SK-N-SH treated with all-trans-retinoic acid at 6 μM for 48 hours (cell line): Measurements from ENCODE around the gene RIMBP2.

ENCODE experiments used
- ATAC-seq: fragments of 200-7000 bp; cut with Tn5 transposase; 3 replicates; pipeline ENCODE4 v1.9.1; 2020; ENCODE audit warnings: mild to moderate bottlenecking, moderate library complexity
- ARNTL ChIP-seq: fragments of 450-650 bp; formaldehyde crosslinking; IDR thresholded peaks from 2 replicates; pipeline ENCODE4 v1.5.0; 2020; ENCODE audit warnings: low read depth, mild to moderate bottlenecking, moderate library complexity, borderline replicate concordance
- BACH2 ChIP-seq: fragments of 250-450 bp; sonication (Bioruptor Pico); IDR thresholded peaks from 2 replicates; pipeline ENCODE4 v1.9.0; 2021; ENCODE audit warnings: mild to moderate bottlenecking, borderline replicate concordance
- CSDC2 ChIP-seq: fragments of 250-450 bp; sonication (Bioruptor Pico); IDR thresholded peaks from 2 replicates; pipeline ENCODE4 v1.5.0; 2020; ENCODE audit warnings: mild to moderate bottlenecking, moderate library complexity
- ESRRG ChIP-seq: fragments of 250-450 bp; sonication (Bioruptor Pico); IDR thresholded peaks from 2 replicates; pipeline ENCODE4 v1.6.1; 2021; ENCODE audit warnings: mild to moderate bottlenecking
- GLIS3 ChIP-seq: fragments of 250-450 bp; sonication (Bioruptor Pico); IDR thresholded peaks from 2 replicates; pipeline ENCODE4 v1.5.0; 2020; ENCODE audit warnings: mild to moderate bottlenecking, moderate library complexity
- ISL1 ChIP-seq: fragments of 250-450 bp; sonication (Bioruptor Pico); IDR thresholded peaks from 2 replicates; pipeline ENCODE4 v2.1.2; 2022; ENCODE audit warnings: mild to moderate bottlenecking, moderate library complexity
- OSR1 ChIP-seq: fragments of 250-450 bp; sonication (Bioruptor Pico); IDR thresholded peaks from 2 replicates; pipeline ENCODE4 v1.8.0; 2022; ENCODE audit warnings: moderate library complexity, mild to moderate bottlenecking, inconsistent platforms
- PPARA ChIP-seq: fragments of 250-450 bp; sonication (Bioruptor Pico); IDR thresholded peaks from 2 replicates; pipeline ENCODE4 v1.5.0; 2020; ENCODE audit warnings: mild to moderate bottlenecking, borderline replicate concordance
- SNAI2 ChIP-seq: fragments of 250-450 bp; sonication (Bioruptor Pico); IDR thresholded peaks from 2 replicates; pipeline ENCODE4 v1.5.0; 2020; ENCODE audit warnings: mild to moderate bottlenecking, moderate library complexity
- TCF4 ChIP-seq: fragments of 250-450 bp; sonication (Bioruptor Pico); IDR thresholded peaks from 2 replicates; pipeline ENCODE4 v1.8.0; 2021; ENCODE audit warnings: mild to moderate bottlenecking, moderate library complexity, borderline replicate concordance
- TOX ChIP-seq: fragments of 250-450 bp; sonication (Bioruptor Pico); IDR thresholded peaks from 2 replicates; pipeline ENCODE4 v1.8.0; 2021; ENCODE audit warnings: mild to moderate bottlenecking, moderate library complexity, borderline replicate concordance
- ZC3H10 ChIP-seq: fragments of 250-450 bp; sonication (Bioruptor Pico); IDR thresholded peaks from 2 replicates; pipeline ENCODE4 v1.5.1; 2021; ENCODE audit warnings: mild to moderate bottlenecking, moderate library complexity
- ZFP3 ChIP-seq: fragments of 250-450 bp; sonication (Bioruptor Pico); IDR thresholded peaks from 2 replicates; pipeline ENCODE4 v1.5.0; 2020; ENCODE audit warnings: mild to moderate bottlenecking, moderate library complexity
- ZFP30 ChIP-seq: fragments of 450-650 bp; formaldehyde crosslinking; IDR thresholded peaks from 2 replicates; pipeline ENCODE4 v1.5.0; 2022; ENCODE audit warnings: mild to moderate bottlenecking, moderate library complexity
- ZNF565 ChIP-seq: fragments of 450-650 bp; formaldehyde crosslinking; conservative IDR thresholded peaks from 2 replicates; pipeline ENCODE4 v1.5.0; 2020; ENCODE audit warnings: low read depth, mild to moderate bottlenecking, moderate library complexity
- ZNF70 ChIP-seq: fragments of 450-650 bp; formaldehyde crosslinking; IDR thresholded peaks from 2 replicates; pipeline ENCODE4 v1.5.0; 2020; ENCODE audit warnings: mild to moderate bottlenecking, moderate library complexity
- TF ChIP-seq, protein P1 (sequence below): fragments of 250-450 bp; sonication (Bioruptor Pico); IDR thresholded peaks from 2 replicates; pipeline ENCODE4 v1.8.0; 2020; ENCODE audit warnings: mild to moderate bottlenecking, moderate library complexity, borderline replicate concordance
- TF ChIP-seq, protein P2 (sequence below): fragments of 250-450 bp; sonication (Bioruptor Pico); IDR thresholded peaks from 2 replicates; pipeline ENCODE4 v1.5.1; 2021; ENCODE audit warnings: mild to moderate bottlenecking, moderate library complexity
- TF ChIP-seq, protein P3 (sequence below): fragments of 250-450 bp; sonication (Bioruptor Pico); IDR thresholded peaks from 2 replicates; pipeline ENCODE4 v1.5.1; 2020; ENCODE audit warnings: low read depth, mild to moderate bottlenecking, moderate library complexity
- TF ChIP-seq, protein P4 (sequence below): fragments of 250-450 bp; sonication (Bioruptor Pico); IDR thresholded peaks from 2 replicates; pipeline ENCODE4 v1.5.0; 2020; ENCODE audit warnings: mild to moderate bottlenecking, moderate library complexity
- TF ChIP-seq, protein P5 (sequence below): fragments of 250-450 bp; sonication (Bioruptor Pico); IDR thresholded peaks from 2 replicates; pipeline ENCODE4 v1.8.0; 2021; ENCODE audit warnings: low read depth, mild to moderate bottlenecking, moderate library complexity, borderline replicate concordance

The RIMBP2 gene

DNA sequence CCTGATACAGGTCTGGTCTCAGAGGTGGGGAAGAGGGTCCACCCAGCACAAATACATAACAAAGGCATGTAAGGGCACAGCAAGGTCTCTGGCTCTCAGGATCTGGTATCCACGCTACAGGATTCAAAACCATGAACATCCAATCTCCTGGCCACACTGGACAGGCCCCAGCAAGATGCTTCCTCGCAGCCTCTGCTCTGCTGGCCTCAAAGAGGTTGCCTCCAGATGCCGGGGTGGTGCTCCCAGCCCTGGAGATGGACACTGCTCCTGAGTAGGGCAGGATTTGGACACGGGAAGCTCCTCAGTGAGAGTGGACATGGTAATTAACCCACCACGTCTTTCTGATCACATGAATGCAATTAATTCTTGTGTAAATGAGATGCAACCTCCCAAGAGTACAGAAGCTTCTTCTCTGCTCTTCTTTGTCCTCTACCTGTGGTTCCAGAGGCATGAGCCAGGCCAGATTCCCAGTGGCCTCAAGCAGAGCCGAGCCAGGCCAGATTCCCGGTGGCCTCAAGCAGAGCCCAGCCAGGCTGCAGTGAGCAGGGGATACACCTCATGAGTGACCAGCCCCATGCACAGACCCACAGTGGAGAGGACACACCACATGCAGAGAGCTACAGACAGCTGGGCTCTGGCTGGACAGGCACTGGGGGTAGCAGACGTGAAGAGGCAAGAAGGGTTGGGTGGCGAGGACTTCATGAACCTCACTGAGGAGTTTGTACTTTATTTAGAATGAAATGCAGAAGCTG lies 192.1 kb downstream of the RIMBP2 start (continued):
- TF ChIP-seq CSDC2 (CRISPR knock-in tag) (no peak), BACH2 (CRISPR knock-in tag) (no peak), ZFP30 (CRISPR knock-in tag) (no peak)
- TF ChIP-seq, protein P1, sequence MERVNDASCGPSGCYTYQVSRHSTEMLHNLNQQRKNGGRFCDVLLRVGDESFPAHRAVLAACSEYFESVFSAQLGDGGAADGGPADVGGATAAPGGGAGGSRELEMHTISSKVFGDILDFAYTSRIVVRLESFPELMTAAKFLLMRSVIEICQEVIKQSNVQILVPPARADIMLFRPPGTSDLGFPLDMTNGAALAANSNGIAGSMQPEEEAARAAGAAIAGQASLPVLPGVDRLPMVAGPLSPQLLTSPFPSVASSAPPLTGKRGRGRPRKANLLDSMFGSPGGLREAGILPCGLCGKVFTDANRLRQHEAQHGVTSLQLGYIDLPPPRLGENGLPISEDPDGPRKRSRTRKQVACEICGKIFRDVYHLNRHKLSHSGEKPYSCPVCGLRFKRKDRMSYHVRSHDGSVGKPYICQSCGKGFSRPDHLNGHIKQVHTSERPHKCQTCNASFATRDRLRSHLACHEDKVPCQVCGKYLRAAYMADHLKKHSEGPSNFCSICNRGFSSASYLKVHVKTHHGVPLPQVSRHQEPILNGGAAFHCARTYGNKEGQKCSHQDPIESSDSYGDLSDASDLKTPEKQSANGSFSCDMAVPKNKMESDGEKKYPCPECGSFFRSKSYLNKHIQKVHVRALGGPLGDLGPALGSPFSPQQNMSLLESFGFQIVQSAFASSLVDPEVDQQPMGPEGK = no peak

DNA sequence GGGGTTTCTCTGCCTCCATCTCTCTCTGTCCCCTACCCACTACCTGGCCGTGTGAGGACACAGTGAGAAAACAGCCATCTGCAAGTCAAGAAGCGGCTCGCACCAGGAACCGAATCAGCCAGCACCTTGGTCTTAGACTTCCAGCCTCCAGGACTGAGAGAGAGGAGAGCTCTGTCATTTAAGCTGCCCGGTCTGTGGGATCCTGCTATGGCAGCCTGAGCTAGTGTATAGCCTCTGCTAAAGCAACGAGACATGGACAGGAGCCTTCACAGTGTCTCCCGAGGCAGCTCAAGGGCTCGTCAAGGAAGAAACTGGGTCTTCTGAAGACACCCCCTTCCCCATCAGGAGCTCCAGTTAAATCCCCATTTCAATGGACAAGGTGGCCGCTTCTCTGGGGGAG lies 192.9 kb downstream of the RIMBP2 start:
- ATAC-seq = no peak
- no peak for TF ChIP-seq ZFP30 (CRISPR knock-in tag)
- no peak for TF ChIP-seq ZNF70 (CRISPR knock-in tag)
- TF ChIP-seq TCF4 = no peak
- no peak for TF ChIP-seq GLIS3 (CRISPR knock-in tag)
- TF ChIP-seq ESRRG (CRISPR knock-in tag) = no peak
- TF ChIP-seq OSR1 (CRISPR knock-in tag) = no peak
- TF ChIP-seq, protein P1 = no peak
- no peak for TF ChIP-seq PPARA
- TF ChIP-seq CSDC2 (CRISPR knock-in tag) = no peak
- no peak for TF ChIP-seq ZFP3
- TF ChIP-seq SNAI2 (CRISPR knock-in tag) = no peak
- TF ChIP-seq, protein P2, sequence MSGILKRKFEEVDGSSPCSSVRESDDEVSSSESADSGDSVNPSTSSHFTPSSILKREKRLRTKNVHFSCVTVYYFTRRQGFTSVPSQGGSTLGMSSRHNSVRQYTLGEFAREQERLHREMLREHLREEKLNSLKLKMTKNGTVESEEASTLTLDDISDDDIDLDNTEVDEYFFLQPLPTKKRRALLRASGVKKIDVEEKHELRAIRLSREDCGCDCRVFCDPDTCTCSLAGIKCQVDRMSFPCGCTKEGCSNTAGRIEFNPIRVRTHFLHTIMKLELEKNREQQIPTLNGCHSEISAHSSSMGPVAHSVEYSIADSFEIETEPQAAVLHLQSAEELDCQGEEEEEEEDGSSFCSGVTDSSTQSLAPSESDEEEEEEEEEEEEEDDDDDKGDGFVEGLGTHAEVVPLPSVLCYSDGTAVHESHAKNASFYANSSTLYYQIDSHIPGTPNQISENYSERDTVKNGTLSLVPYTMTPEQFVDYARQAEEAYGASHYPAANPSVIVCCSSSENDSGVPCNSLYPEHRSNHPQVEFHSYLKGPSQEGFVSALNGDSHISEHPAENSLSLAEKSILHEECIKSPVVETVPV (CRISPR knock-in tag) = no peak
- TF ChIP-seq, protein P3, sequence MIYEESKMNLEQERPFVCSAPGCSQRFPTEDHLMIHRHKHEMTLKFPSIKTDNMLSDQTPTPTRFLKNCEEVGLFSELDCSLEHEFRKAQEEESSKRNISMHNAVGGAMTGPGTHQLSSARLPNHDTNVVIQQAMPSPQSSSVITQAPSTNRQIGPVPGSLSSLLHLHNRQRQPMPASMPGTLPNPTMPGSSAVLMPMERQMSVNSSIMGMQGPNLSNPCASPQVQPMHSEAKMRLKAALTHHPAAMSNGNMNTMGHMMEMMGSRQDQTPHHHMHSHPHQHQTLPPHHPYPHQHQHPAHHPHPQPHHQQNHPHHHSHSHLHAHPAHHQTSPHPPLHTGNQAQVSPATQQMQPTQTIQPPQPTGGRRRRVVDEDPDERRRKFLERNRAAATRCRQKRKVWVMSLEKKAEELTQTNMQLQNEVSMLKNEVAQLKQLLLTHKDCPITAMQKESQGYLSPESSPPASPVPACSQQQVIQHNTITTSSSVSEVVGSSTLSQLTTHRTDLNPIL (CRISPR knock-in tag) = no peak
- no peak for TF ChIP-seq ARNTL (CRISPR knock-in tag)
- TF ChIP-seq TOX = no peak
- TF ChIP-seq ZC3H10 (CRISPR knock-in tag) = no peak
- no peak for TF ChIP-seq BACH2 (CRISPR knock-in tag)
- no peak for TF ChIP-seq ZNF565

DNA sequence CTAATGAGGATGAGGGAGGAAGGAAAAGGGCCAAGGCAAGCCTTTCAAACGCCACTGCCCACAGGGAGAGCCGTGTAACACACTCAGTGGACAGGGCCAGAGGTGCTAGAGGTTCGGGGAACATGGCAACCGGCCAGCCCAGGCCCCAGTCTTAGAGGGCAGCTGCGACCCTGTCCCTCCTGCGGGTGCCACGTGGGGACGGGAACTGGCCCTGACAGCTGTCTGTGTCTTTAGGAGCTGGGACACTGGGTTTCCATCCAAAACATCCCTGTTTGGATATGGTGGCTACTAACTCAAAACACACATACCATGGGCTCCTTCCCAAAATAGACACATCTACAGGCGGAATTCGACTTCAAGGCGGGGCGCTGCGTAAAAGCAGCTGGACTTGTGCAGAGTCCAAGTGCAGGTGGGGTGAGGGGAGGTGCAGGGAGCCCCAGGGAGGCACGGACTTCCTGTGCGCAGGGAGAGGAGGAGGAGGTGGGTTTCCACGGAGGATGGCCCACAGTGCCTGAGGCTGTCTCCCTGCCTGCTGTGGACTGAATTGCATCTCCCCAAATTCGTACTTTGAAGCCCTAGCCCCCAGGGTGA lies 193.8 kb downstream of the RIMBP2 start:
- no peak for ATAC-seq
- TF ChIP-seq ZNF565 = no peak
- TF ChIP-seq ISL1 = no peak
- no peak for TF ChIP-seq TOX
- TF ChIP-seq, protein P4, sequence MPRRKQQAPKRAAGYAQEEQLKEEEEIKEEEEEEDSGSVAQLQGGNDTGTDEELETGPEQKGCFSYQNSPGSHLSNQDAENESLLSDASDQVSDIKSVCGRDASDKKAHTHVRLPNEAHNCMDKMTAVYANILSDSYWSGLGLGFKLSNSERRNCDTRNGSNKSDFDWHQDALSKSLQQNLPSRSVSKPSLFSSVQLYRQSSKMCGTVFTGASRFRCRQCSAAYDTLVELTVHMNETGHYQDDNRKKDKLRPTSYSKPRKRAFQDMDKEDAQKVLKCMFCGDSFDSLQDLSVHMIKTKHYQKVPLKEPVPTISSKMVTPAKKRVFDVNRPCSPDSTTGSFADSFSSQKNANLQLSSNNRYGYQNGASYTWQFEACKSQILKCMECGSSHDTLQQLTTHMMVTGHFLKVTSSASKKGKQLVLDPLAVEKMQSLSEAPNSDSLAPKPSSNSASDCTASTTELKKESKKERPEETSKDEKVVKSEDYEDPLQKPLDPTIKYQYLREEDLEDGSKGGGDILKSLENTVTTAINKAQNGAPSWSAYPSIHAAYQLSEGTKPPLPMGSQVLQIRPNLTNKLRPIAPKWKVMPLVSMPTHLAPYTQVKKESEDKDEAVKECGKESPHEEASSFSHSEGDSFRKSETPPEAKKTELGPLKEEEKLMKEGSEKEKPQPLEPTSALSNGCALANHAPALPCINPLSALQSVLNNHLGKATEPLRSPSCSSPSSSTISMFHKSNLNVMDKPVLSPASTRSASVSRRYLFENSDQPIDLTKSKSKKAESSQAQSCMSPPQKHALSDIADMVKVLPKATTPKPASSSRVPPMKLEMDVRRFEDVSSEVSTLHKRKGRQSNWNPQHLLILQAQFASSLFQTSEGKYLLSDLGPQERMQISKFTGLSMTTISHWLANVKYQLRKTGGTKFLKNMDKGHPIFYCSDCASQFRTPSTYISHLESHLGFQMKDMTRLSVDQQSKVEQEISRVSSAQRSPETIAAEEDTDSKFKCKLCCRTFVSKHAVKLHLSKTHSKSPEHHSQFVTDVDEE = no peak
- TF ChIP-seq, protein P5, sequence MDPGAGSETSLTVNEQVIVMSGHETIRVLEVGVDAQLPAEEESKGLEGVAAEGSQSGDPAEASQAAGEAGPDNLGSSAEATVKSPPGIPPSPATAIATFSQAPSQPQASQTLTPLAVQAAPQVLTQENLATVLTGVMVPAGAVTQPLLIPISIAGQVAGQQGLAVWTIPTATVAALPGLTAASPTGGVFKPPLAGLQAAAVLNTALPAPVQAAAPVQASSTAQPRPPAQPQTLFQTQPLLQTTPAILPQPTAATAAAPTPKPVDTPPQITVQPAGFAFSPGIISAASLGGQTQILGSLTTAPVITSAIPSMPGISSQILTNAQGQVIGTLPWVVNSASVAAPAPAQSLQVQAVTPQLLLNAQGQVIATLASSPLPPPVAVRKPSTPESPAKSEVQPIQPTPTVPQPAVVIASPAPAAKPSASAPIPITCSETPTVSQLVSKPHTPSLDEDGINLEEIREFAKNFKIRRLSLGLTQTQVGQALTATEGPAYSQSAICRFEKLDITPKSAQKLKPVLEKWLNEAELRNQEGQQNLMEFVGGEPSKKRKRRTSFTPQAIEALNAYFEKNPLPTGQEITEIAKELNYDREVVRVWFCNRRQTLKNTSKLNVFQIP (CRISPR knock-in tag) = no peak
- no peak for TF ChIP-seq CSDC2 (CRISPR knock-in tag)
- TF ChIP-seq SNAI2 (CRISPR knock-in tag) = no peak
- no peak for TF ChIP-seq GLIS3 (CRISPR knock-in tag)
- no peak for TF ChIP-seq ARNTL (CRISPR knock-in tag)
- no peak for TF ChIP-seq TCF4
- no peak for TF ChIP-seq OSR1 (CRISPR knock-in tag)
- TF ChIP-seq ZFP30 (CRISPR knock-in tag) = no peak
- TF ChIP-seq BACH2 (CRISPR knock-in tag) = no peak
- no peak for TF ChIP-seq ESRRG (CRISPR knock-in tag)
